ENCODE data around the gene PISD. TPM values are rescaled to one million over a fixed set of nuclear protein-coding genes. Genes with fewer than 3 reads are reported as not detected.
"Not testable (repeated sequence)": the region's sequence is repeated elsewhere in the genome, so short reads cannot be mapped to it uniquely, and the experiment has no call there.

The PISD gene
- 22.4 and 33.1 TPM in 2 replicates for total RNA-seq (2014; rRNA removed; shearing (Covaris generic))

GRCh38 chr22:31661851-31662667 is at the start of gene PISD:
TSS of gene PISD (minus strand) at chr22:31662215. CDS start at chr22:31662208, 7 bp downstream.
- DNase-seq (ENCODE audit: low read depth in 1 of 2, low spot score in 2 of 2), result peak; percentile 89 to 94
- Histone ChIP-seq H3K36me3 (no peaks in the 10 kb centered on the region), H3K27ac (peak within 1 kb of the TSS; percentile 79), H3K4me1 (replicated peaks) (peaks cover 16% of the 10 kb centered on the region), H3K9me3 (replicated peaks) (no peaks in the 10 kb centered on the region), H3K4me3 (peak within 1 kb of the TSS; percentile 72), H3K27me3 (replicated peaks) (no peaks in the 10 kb centered on the region)

GRCh38 chr22:31711226-31711625 is 49.2 kb upstream of the PISD start:
- not testable (repeated sequence) for H3K27me3 ChIP-seq (replicated peaks); DNase-seq (ENCODE audit: low read depth in 1 of 2, low spot score in 2 of 2); H3K27ac ChIP-seq; H3K9me3 ChIP-seq (replicated peaks); H3K4me1 ChIP-seq (replicated peaks); H3K4me3 ChIP-seq
- peaks cover 70% of the 10 kb centered on the region for H3K36me3 ChIP-seq

GRCh38 chr22:31707519-31707918 is 45.5 kb upstream of the PISD start:
- no peak overlapping the region for H3K4me3 ChIP-seq

GRCh38 chr22:31695423-31695822 is 33.4 kb upstream of the PISD start:
- no peak for DNase-seq (ENCODE audit: low read depth in 1 of 2, low spot score in 2 of 2)
- no peak overlapping the region for H3K27ac ChIP-seq
- H3K36me3 ChIP-seq, result peaks cover 62% of the 10 kb centered on the region
- no peaks in the 10 kb centered on the region for H3K27me3 ChIP-seq (replicated peaks)
- no peak overlapping the region for H3K4me3 ChIP-seq
- H3K9me3 ChIP-seq (replicated peaks), result no peaks in the 10 kb centered on the region
- H3K4me1 ChIP-seq (replicated peaks), result peaks cover 9% of the 10 kb centered on the region

More at GRCh38 chr22:31707519-31707918, 45.5 kb upstream of the PISD start:
- Histone ChIP-seq H3K27me3 (replicated peaks) (no peaks in the 10 kb centered on the region), H3K36me3 (peaks cover 66% of the 10 kb centered on the region), H3K27ac (no peak overlapping the region), H3K4me1 (replicated peaks) (no peaks in the 10 kb centered on the region), H3K9me3 (replicated peaks) (no peaks in the 10 kb centered on the region)
- no peak for DNase-seq (ENCODE audit: low read depth in 1 of 2, low spot score in 2 of 2)

- not testable (repeated sequence) for H3K27ac ChIP-seq; H3K4me3 ChIP-seq; H3K9me3 ChIP-seq (replicated peaks); H3K27me3 ChIP-seq (replicated peaks); H3K4me1 ChIP-seq (replicated peaks); DNase-seq (ENCODE audit: low read depth in 1 of 2, low spot score in 2 of 2)
- H3K36me3 ChIP-seq, result peaks cover 53% of the 10 kb centered on the region
These were observed 32.0 kb upstream of the PISD start for GRCh38 chr22:31694046-31694445.

GRCh38 chr22:31692186-31692886 is 30.3 kb upstream of the PISD start:
- peaks cover 45% of the 10 kb centered on the region for H3K36me3 ChIP-seq
- peak in 1 of 2 experiments; percentile 69 for DNase-seq (ENCODE audit: low read depth in 1 of 2, low spot score in 2 of 2)
- H3K9me3 ChIP-seq (replicated peaks), result no peaks in the 10 kb centered on the region
- peaks cover 9% of the 10 kb centered on the region for H3K4me1 ChIP-seq (replicated peaks)
- H3K4me3 ChIP-seq, result no peak overlapping the region
- H3K27ac ChIP-seq, result peak overlapping the region; percentile 29; the same call in 1 of the 2 replicates
- H3K27me3 ChIP-seq (replicated peaks), result no peaks in the 10 kb centered on the region

- Histone ChIP-seq H3K27ac (0 out of 2 replicates have a peak overlapping the region, but pooled peaks have one; percentile 29), H3K4me1 (replicated peaks) (peaks cover 9% of the 10 kb centered on the region), H3K36me3 (peaks cover 47% of the 10 kb centered on the region), H3K4me3 (no peak overlapping the region), H3K27me3 (replicated peaks) (no peaks in the 10 kb centered on the region), H3K9me3 (replicated peaks) (no peaks in the 10 kb centered on the region)
- DNase-seq (ENCODE audit: low read depth in 1 of 2, low spot score in 2 of 2), result no peak
These were observed 29.4 kb upstream of the PISD start for GRCh38 chr22:31691408-31691807.

GRCh38 chr22:31683181-31684105 is 21.4 kb upstream of the PISD start:
- Histone ChIP-seq H3K36me3 (peaks cover 31% of the 10 kb centered on the region), H3K4me3 (no peak overlapping the region), H3K27ac (no peak overlapping the region), H3K27me3 (replicated peaks) (no peaks in the 10 kb centered on the region), H3K9me3 (replicated peaks) (no peaks in the 10 kb centered on the region), H3K4me1 (replicated peaks) (peaks cover 31% of the 10 kb centered on the region)
- no peak for DNase-seq (ENCODE audit: low read depth in 1 of 2, low spot score in 2 of 2)

GRCh38 chr22:31682751-31683150 is 20.7 kb upstream of the PISD start:
- Histone ChIP-seq H3K27ac (no peak overlapping the region), H3K4me3 (no peak overlapping the region), H3K27me3 (replicated peaks) (no peaks in the 10 kb centered on the region), H3K4me1 (replicated peaks) (peaks cover 31% of the 10 kb centered on the region), H3K36me3 (peaks cover 31% of the 10 kb centered on the region), H3K9me3 (replicated peaks) (no peaks in the 10 kb centered on the region)
- no peak for DNase-seq (ENCODE audit: low read depth in 1 of 2, low spot score in 2 of 2)

- H3K4me3 ChIP-seq, result no peak overlapping the region
- H3K4me1 ChIP-seq (replicated peaks), result peaks cover 31% of the 10 kb centered on the region
- H3K27ac ChIP-seq, result peak overlapping the region; percentile 92
- H3K36me3 ChIP-seq, result peaks cover 23% of the 10 kb centered on the region
- peak in 1 of 2 experiments; percentile 70 for DNase-seq (ENCODE audit: low read depth in 1 of 2, low spot score in 2 of 2)
- no peaks in the 10 kb centered on the region for H3K27me3 ChIP-seq (replicated peaks)
- no peaks in the 10 kb centered on the region for H3K9me3 ChIP-seq (replicated peaks)
These were observed 19.6 kb upstream of the PISD start for GRCh38 chr22:31681349-31682345.

GRCh38 chr22:31680861-31681341 is 18.9 kb upstream of the PISD start:
- peaks cover 31% of the 10 kb centered on the region for H3K4me1 ChIP-seq (replicated peaks)
- H3K27ac ChIP-seq, result peak overlapping the region; percentile 92
- no peaks in the 10 kb centered on the region for H3K9me3 ChIP-seq (replicated peaks)
- peak; percentile 69 to 77 for DNase-seq (ENCODE audit: low read depth in 1 of 2, low spot score in 2 of 2)
- no peaks in the 10 kb centered on the region for H3K27me3 ChIP-seq (replicated peaks)
- H3K36me3 ChIP-seq, result peaks cover 19% of the 10 kb centered on the region
- H3K4me3 ChIP-seq, result no peak overlapping the region

- H3K27me3 ChIP-seq (replicated peaks), result no peaks in the 10 kb centered on the region
- peaks cover 31% of the 10 kb centered on the region for H3K4me1 ChIP-seq (replicated peaks)
- H3K36me3 ChIP-seq, result peaks cover 7% of the 10 kb centered on the region
- H3K27ac ChIP-seq, result no peak overlapping the region
- no peak overlapping the region for H3K4me3 ChIP-seq
- no peak for DNase-seq (ENCODE audit: low read depth in 1 of 2, low spot score in 2 of 2)
- no peaks in the 10 kb centered on the region for H3K9me3 ChIP-seq (replicated peaks)
These were observed 16.7 kb upstream of the PISD start for GRCh38 chr22:31678748-31679147.

All from SJSA1 (cell line).